HepG2 (cell line): Measurements from ENCODE around the gene VPS37D. TPM values are rescaled to one million over a fixed set of nuclear protein-coding genes. Genes with fewer than 3 reads are reported as not detected.

Source experiments
- ATAD3A ChIP-seq: sonication (generic); formaldehyde crosslinking; IDR thresholded peaks from 2 replicates; pipeline ENCODE4 v1.4.0; 2020; ENCODE audit warnings: missing genetic modification reagents
- ATF3 ChIP-seq: sonication (generic); formaldehyde crosslinking; IDR thresholded peaks from 2 replicates; pipeline ENCODE4 v1.4.0; 2020; ENCODE audit warnings: missing genetic modification reagents
- BHLHE40 ChIP-seq: IDR thresholded peaks from 2 replicates; pipeline ENCODE4 v1.6.1; 2011; ENCODE audit warnings: low read length, improper control_type of control experiment
- CSRNP1 ChIP-seq: sonication (generic); formaldehyde crosslinking; IDR thresholded peaks from 2 replicates; pipeline ENCODE4 v1.8.1; 2023; ENCODE audit warnings: mild to moderate bottlenecking, missing genetic modification reagents
- JUNB ChIP-seq: sonication (generic); formaldehyde crosslinking; IDR thresholded peaks from 2 replicates; pipeline ENCODE4 v1.8.0; 2022; ENCODE audit warnings: missing genetic modification reagents, mild to moderate bottlenecking, borderline replicate concordance
- KDM5B ChIP-seq: sonication (generic); formaldehyde crosslinking; IDR thresholded peaks from 2 replicates; pipeline ENCODE4 v1.4.0; 2020; ENCODE audit warnings: missing genetic modification reagents, mild to moderate bottlenecking, borderline replicate concordance
- PHF21A ChIP-seq: sonication (generic); formaldehyde crosslinking; IDR thresholded peaks from 2 replicates; pipeline ENCODE4 v1.5.0; 2020; ENCODE audit warnings: mild to moderate bottlenecking, missing genetic modification reagents
- PRPF4 ChIP-seq: fragments of 200-400 bp; formaldehyde crosslinking; IDR thresholded peaks from 2 replicates; pipeline ENCODE4 v1.6.1; 2016; ENCODE audit warnings: low read length, low read depth; ENCODE audit not compliant: poor library complexity, severe bottlenecking
- STAG1 ChIP-seq: sonication (generic); formaldehyde crosslinking; IDR thresholded peaks from 2 replicates; pipeline ENCODE4 v1.4.0; 2020; ENCODE audit warnings: missing genetic modification reagents
- TOE1 ChIP-seq: sonication (generic); formaldehyde crosslinking; IDR thresholded peaks from 2 replicates; pipeline ENCODE4 v1.4.0; 2020; ENCODE audit warnings: mild to moderate bottlenecking, missing genetic modification reagents
- ZBTB39 ChIP-seq: sonication (generic); formaldehyde crosslinking; IDR thresholded peaks from 2 replicates; pipeline ENCODE4 v1.5.0; 2020; ENCODE audit warnings: missing genetic modification reagents
- ZGPAT ChIP-seq: IDR thresholded peaks from 2 replicates; pipeline ENCODE4 v1.6.1; 2016; ENCODE audit warnings: mild to moderate bottlenecking
- ZNF232 ChIP-seq: sonication (generic); formaldehyde crosslinking; IDR thresholded peaks from 2 replicates; pipeline ENCODE4 v1.4.0; 2020; ENCODE audit warnings: missing genetic modification reagents, borderline replicate concordance
- ZNF30 ChIP-seq: sonication (generic); formaldehyde crosslinking; IDR thresholded peaks from 2 replicates; pipeline ENCODE4 v1.5.0; 2020; ENCODE audit warnings: mild to moderate bottlenecking, missing genetic modification reagents
- ZNF777 ChIP-seq: sonication (generic); formaldehyde crosslinking; IDR thresholded peaks from 2 replicates; pipeline ENCODE4 v1.4.0; 2020; ENCODE audit warnings: missing genetic modification reagents
- ZNF781 ChIP-seq: sonication (generic); formaldehyde crosslinking; IDR thresholded peaks from 2 replicates; pipeline ENCODE4 v1.5.1; 2020; ENCODE audit warnings: borderline replicate concordance, mild to moderate bottlenecking, missing genetic modification reagents; ENCODE audit errors: not compliant biosample characterization
- ZSCAN30 ChIP-seq: sonication (generic); formaldehyde crosslinking; IDR thresholded peaks from 2 replicates; pipeline ENCODE4 v1.5.0; 2020; ENCODE audit warnings: mild to moderate bottlenecking, missing genetic modification reagents
- polyA plus RNA-seq, 8 experiments: library from polyadenylated mRNA; depleted of rRNA in 3 of 8; stranded (reverse) in 7 of 8; unstranded in 1 of 8; fragments of >200 nt; fragmentation: Illumina TruSeq in 4 of 8; extraction: Trizol in 4 of 8; gene quantifications; 2 replicates each; pipeline versions ENCODE4 v1.2.1 to v1.2.3, GENCODE V29; 2011 to 2016; ENCODE audit warnings: low read depth in 4 of 8, missing spikeins in 1 of 8, mixed read lengths in 1 of 8; ENCODE audit not compliant: insufficient read depth in 1 of 8
- total RNA-seq, 5 experiments: library from RNA; depleted of rRNA; stranded (reverse); fragments of >200 nt; fragmentation: Illumina TruSeq; extraction: Trizol; gene quantifications; 2 replicates each; pipeline ENCODE4 v1.2.3, GENCODE V29; 2016; ENCODE audit warnings: low read depth in 1 of 5
- TF ChIP-seq, protein P1 (sequence below): IDR thresholded peaks from 2 replicates; pipeline ENCODE4 v1.6.1; 2012; ENCODE audit warnings: low read length, improper control_type of control experiment
- TF ChIP-seq, protein P2 (sequence below): sonication (generic); formaldehyde crosslinking; IDR thresholded peaks from 2 replicates; pipeline ENCODE4 v1.4.0; 2020; ENCODE audit warnings: mild to moderate bottlenecking, missing genetic modification reagents

The VPS37D gene
- total and polyA plus RNA-seq, 2 of the 13 experiments (the other 11 are each of a cell fraction or from before 2014, with no cell fraction given), result 3.8 to 6.3 TPM

- TF ChIP-seq ZBTB39 (CRISPR knock-in tag), result peak; percentile 94
- 0 out of 2 replicates have a peak, but pooled peaks have one; percentile 33 for TF ChIP-seq ZNF777
- no peak for TF ChIP-seq JUNB (CRISPR knock-in tag)
- no peak for TF ChIP-seq ZNF30 (CRISPR knock-in tag)
- TF ChIP-seq ZNF781, result peak; percentile 26
- TF ChIP-seq, protein P1, sequence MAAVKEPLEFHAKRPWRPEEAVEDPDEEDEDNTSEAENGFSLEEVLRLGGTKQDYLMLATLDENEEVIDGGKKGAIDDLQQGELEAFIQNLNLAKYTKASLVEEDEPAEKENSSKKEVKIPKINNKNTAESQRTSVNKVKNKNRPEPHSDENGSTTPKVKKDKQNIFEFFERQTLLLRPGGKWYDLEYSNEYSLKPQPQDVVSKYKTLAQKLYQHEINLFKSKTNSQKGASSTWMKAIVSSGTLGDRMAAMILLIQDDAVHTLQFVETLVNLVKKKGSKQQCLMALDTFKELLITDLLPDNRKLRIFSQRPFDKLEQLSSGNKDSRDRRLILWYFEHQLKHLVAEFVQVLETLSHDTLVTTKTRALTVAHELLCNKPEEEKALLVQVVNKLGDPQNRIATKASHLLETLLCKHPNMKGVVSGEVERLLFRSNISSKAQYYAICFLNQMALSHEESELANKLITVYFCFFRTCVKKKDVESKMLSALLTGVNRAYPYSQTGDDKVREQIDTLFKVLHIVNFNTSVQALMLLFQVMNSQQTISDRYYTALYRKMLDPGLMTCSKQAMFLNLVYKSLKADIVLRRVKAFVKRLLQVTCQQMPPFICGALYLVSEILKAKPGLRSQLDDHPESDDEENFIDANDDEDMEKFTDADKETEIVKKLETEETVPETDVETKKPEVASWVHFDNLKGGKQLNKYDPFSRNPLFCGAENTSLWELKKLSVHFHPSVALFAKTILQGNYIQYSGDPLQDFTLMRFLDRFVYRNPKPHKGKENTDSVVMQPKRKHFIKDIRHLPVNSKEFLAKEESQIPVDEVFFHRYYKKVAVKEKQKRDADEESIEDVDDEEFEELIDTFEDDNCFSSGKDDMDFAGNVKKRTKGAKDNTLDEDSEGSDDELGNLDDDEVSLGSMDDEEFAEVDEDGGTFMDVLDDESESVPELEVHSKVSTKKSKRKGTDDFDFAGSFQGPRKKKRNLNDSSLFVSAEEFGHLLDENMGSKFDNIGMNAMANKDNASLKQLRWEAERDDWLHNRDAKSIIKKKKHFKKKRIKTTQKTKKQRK, result no peak
- peak; percentile 51; the same call in 1 of the 2 replicates for TF ChIP-seq ZSCAN30
- TF ChIP-seq, protein P2, sequence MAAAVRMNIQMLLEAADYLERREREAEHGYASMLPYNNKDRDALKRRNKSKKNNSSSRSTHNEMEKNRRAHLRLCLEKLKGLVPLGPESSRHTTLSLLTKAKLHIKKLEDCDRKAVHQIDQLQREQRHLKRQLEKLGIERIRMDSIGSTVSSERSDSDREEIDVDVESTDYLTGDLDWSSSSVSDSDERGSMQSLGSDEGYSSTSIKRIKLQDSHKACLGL (CRISPR knock-in tag), result no peak; the same call in 1 of the 2 replicates
- peak; percentile 98 for TF ChIP-seq PHF21A (CRISPR knock-in tag)
- peak; percentile 94 for TF ChIP-seq ZGPAT (CRISPR knock-in tag)
- peak; percentile 94 for TF ChIP-seq BHLHE40
- no peak for TF ChIP-seq TOE1
- no peak for TF ChIP-seq ATAD3A (CRISPR knock-in tag)
- 0 out of 2 replicates have a peak, but pooled peaks have one; percentile 56 for TF ChIP-seq ATF3 (CRISPR knock-in tag)
- TF ChIP-seq ZNF232 (CRISPR knock-in tag), result no peak
- TF ChIP-seq PRPF4, result no peak
- TF ChIP-seq KDM5B (CRISPR knock-in tag), result peak; percentile 66; the same call in 1 of the 2 replicates
- no peak; the same call in none of the 2 replicates for TF ChIP-seq CSRNP1 (CRISPR knock-in tag)
- TF ChIP-seq STAG1 (CRISPR knock-in tag), result no peak
Measured at GRCh38 chr7:73622909-73623797, 44.5 kb upstream of the VPS37D start (continued).
